Stimulated activated CD4-positive, alpha-beta T cell treated with anti-CD3 and anti-CD28 coated beads, Interleukin-4, amount 100 ng/mL, for 4 hours (primary cell): ENCODE data around the gene CXCL9.
"Not testable (repeated sequence)": the region's sequence is repeated elsewhere in the genome, so short reads cannot be mapped to it uniquely, and the experiment has no call there.

Experiments
- DNase-seq, 2 experiments: peaks; one replicate each; pipeline ENCODE4 v3.0.0-alpha.2; 2020

The CXCL9 gene

GRCh38 chr4:76007089-76007862 lies at the start of gene CXCL9:
CXCL9 (minus strand) TSS chr4:76007509; CDS start chr4:76007449, 60 bp downstream.
- no peak for DNase-seq

GRCh38 chr4:76055421-76055820 lies 48.1 kb upstream of the CXCL9 start:
- no peak for DNase-seq

GRCh38 chr4:76055016-76055415 lies 47.7 kb upstream of the CXCL9 start:
- no peak for DNase-seq

GRCh38 chr4:76053730-76054129 lies 46.4 kb upstream of the CXCL9 start:
- DNase-seq: no peak

GRCh38 chr4:76050560-76051050 lies 43.3 kb upstream of the CXCL9 start:
- DNase-seq: not testable (repeated sequence)

- not testable (repeated sequence) for DNase-seq
Measured at GRCh38 chr4:76049860-76050416, 42.6 kb upstream of the CXCL9 start.

- DNase-seq: not testable (repeated sequence)
Measured at GRCh38 chr4:76044686-76045085, 37.4 kb upstream of the CXCL9 start.

GRCh38 chr4:76043306-76043705 lies 36.0 kb upstream of the CXCL9 start:
- not testable (repeated sequence) for DNase-seq

- DNase-seq: not testable (repeated sequence)
Measured at GRCh38 chr4:76042241-76042998, 35.1 kb upstream of the CXCL9 start.

- DNase-seq: no peak
Measured at GRCh38 chr4:76036855-76037254, 29.5 kb upstream of the CXCL9 start.

- no peak for DNase-seq
Measured at GRCh38 chr4:76035799-76036380, 28.6 kb upstream of the CXCL9 start, which contains the start of gene CXCL11. CXCL11 (minus strand) TSS chr4:76036070; CDS start chr4:76035987, 83 bp downstream.

- no peak for DNase-seq
Measured at GRCh38 chr4:76035141-76035540, 27.8 kb upstream of the CXCL9 start.

GRCh38 chr4:76029300-76029699 lies 22.0 kb upstream of the CXCL9 start:
- DNase-seq: no peak

GRCh38 chr4:76028350-76028765 lies 21.0 kb upstream of the CXCL9 start:
- peak in 1 of 2 experiments; percentile 12 for DNase-seq

GRCh38 chr4:76024065-76024464 lies 16.8 kb upstream of the CXCL9 start:
- DNase-seq: no peak

GRCh38 chr4:76023389-76023788 lies 16.1 kb upstream of the CXCL9 start, which contains the start of gene CXCL10:
CXCL10 (minus strand) TSS chr4:76023497; CDS start chr4:76023431, 66 bp downstream.
- DNase-seq: peak in 1 of 2 experiments; percentile 13

GRCh38 chr4:76022677-76023076 lies 15.4 kb upstream of the CXCL9 start:
- DNase-seq: no peak

- no peak for DNase-seq
Measured at GRCh38 chr4:76022031-76022430, 14.7 kb upstream of the CXCL9 start.

- DNase-seq: no peak
Measured at GRCh38 chr4:76017056-76017686, 9.9 kb upstream of the CXCL9 start.

- DNase-seq: no peak
Measured at GRCh38 chr4:76016393-76016792, 9.1 kb upstream of the CXCL9 start.

- DNase-seq: no peak
Measured at GRCh38 chr4:76013540-76013939, 6.2 kb upstream of the CXCL9 start.

GRCh38 chr4:76012388-76012801 lies 5.1 kb upstream of the CXCL9 start:
- DNase-seq: no peak
